ENCODE results near the gene SLC7A4.

Gene SLC7A4

DNA sequence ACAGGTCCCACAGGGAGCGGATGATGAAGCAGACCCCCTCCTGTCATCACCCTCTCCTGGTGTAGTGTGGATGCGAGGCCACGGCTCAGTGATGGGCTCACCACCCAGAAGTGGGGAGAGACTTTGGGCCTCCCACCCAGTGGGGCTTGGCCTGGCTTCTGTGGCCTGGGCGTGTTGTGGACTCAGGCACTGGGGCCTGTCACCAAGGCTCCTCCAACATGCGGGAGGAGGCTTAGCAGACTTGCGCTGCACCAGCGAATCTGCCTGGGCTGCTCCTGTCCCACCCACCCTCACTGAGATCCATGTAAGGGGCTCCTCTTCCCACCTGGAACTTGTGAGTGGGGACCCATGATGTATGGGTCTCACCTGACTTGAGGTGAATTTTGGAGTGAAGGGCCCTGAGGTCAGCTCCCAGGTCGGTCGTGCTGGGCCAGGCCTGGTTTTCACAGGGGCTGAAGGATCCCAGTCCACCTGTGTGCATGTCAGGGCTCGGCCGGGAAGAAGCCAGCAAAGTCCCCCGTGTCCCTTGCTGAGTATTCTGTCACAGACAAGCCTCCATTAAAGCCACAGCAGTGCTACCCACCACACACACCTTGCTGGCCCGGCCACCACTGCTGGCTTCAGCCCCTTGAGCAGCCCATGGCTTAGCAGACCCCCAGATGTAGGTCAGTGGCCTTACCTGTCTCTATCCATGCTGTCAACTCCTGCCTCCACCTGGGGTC is 34.7 kb downstream of the SLC7A4 start:
- no peak for DNase-seq (ENCODE audit: low read depth in 2 of 2)

DNA sequence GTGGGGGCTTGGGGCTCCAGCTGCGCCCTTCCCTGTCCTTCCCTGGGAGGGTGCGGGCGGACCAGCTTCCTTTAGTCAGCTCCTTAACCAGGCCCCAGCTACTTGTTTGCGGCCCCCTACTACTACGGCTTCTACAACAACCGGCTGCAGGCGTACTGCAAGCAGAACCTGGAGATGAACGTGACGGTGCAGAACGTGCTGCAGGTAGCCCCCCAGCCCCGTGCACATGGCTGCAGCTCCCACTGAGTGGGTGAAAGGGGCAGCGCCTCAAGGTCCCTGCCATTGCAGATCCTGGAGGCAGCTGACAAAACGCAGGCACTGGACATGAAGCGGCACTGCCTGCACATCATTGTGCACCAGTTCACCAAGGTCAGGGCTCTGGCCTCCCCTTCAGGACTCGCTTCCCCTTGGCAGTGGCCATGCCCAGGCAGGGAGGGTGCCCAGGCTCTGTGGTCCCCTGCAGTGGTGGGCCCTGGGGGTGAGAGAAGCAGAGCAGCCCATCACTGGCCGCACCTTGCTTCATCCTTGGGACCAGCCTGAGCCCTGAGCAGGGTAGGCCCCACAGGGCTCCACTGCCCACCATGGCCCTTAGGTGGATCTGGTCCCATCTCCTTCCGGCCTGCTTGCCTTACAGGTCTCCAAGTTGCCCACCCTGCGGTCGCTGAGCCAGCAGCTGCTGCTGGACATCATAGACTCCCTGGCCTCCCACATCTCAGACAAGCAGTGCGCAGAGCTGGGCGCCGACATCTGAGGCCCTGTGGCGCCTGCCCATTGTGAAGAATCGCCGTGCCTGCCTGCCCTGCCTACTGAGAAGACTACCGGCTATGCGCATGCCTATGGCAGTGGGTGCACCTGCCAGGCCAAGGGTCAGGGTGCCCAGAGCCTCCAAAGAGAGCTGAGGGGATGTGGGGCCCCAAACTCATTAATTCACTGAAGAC is 35.5 kb downstream of the SLC7A4 start:
- DNase-seq (ENCODE audit: low read depth in 2 of 2): no peak

DNA sequence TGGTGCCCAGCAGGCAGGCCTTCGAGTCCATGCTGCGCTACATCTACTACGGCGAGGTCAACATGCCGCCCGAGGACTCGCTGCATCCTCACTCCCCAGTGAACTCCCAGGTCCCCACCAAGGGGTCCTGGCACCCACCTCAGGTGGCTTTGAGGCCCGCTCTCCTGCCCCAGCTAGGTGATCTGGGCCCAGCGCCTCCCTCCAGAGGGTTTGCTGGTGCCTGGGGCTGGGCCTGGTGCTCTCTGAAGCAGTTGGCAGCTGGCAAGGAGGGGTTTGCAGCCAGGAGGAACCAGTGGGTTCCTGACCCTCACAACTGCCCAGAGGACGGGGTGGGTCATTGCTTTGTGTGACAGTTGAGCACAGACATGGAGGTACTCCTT is 36.3 kb downstream of the SLC7A4 start:
- DNase-seq (ENCODE audit: low read depth in 2 of 2): no peak

DNA sequence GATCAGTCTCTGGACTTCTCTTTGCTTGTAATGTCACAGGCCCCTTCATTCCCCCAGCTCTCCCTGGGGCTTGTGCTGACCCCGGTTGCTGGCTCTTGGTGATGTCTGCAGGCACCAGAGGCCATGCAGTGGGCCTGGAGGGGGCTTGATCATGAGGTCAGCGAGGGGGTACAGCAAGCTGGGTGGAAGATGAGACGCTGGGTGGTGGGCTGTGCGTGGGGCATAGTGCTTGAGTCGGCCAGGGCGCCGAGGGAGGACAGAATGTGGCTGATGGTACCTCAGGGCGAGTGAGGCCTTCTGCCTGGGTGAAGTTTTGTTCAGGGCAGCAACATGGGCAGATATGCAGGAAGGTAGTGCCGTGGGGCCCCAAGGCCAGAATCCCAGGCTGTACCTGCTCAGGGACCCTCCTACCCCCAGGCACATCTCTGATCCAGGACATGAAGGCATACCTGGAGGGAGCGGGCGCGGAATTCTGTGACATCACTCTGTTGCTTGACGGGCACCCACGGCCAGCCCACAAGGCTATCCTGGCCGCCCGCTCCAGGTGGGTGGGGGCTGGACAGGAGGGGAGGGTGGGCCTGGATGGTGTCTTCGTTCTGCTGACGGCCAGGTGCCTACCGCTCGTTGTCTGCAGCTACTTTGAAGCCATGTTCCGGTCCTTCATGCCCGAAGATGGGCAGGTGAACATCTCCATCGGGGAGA is 36.9 kb downstream of the SLC7A4 start:
- DNase-seq (ENCODE audit: low read depth in 2 of 2): no peak

DNA sequence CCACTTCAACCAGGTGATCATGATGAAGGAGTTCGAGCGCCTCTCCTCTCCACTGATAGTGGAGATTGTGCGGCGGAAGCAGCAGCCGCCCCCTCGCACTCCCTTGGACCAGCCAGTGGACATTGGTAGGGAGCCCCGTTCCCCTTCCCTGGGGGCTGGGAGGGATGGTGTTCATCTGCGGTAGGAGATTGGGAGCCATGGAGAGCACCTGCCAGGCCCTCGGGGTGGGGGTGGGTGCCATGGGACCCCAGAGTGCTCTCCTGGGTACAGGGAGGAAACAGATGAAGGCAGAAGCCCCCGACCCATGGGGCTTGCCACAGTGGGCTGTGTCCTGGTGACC is 37.5 kb downstream of the SLC7A4 start:
- DNase-seq (ENCODE audit: low read depth in 2 of 2): no peak

DNA sequence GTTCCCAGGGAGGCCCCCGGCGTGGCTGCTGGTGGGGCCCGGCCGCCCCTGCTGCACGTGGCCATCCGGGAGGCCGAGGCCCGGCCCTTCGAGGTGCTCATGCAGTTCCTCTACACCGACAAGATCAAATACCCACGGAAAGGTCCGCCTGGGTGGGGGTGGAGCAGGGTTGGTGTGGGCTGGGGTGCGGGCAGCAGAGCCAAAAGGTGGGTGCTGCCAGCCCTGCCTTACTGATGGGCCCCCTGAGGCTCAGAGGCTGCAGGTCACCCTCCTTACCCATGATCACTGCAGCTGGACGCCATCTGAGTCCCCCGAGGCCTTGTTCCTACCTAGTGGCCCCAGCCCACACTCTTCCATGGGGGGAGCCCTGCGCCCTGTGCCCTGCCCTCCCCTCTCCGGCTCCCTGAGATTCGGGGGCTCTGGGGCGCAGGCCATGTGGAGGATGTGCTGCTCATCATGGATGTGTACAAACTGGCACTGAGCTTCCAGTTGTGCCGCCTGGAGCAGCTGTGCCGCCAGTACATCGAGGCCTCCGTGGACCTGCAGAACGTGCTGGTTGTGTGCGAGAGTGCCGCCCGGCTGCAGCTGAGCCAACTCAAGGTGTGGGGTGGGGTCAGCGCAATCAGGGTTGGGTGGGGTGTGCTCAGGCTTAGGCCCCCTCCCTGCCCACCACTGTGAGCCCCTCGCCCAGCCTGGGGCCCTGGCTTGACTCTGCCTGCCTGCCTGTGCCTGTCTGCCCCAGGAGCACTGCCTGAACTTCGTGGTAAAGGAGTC is 38.0 kb downstream of the SLC7A4 start:
- no peak for DNase-seq (ENCODE audit: low read depth in 2 of 2)

DNA sequence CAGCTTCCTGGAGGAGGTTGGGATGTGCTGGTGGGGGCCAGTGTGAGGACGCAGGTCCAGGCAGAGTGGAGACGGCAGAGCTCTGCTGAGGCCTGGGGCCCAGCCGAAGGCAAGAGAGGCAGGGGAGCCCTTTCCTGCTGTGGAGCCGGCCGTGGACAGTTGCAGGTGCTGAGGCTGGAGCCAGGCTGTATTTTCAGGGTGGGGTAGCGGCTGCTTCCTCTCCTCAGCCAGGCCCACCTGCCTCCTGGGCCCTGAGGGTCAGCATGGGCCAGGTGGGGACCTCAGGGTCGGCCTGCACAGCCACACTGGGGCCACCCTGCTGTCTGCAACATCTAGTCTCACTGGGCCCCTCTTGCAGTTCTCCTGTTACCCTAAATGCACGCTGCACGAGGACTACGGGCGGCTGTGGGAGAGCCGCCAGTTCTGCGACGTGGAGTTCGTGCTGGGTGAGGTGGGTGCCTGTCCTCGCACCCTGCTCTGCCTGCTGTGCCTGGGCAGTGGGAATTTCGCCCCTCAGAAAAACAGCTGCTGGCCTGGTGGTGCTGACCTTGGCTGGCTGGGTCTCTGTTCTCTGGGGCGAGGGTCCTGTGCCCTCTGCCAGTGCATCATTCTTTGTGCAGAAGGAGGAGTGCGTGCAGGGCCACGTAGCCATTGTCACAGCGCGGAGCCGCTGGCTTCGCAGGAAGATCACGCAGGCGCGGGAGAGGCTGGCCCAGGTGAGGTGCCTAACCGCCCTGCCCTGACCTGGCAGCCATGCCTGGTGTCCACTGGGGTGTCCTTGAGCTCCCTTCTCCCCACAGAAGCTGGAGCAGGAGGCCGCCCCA is 38.8 kb downstream of the SLC7A4 start:
- DNase-seq (ENCODE audit: low read depth in 2 of 2): no peak

DNA sequence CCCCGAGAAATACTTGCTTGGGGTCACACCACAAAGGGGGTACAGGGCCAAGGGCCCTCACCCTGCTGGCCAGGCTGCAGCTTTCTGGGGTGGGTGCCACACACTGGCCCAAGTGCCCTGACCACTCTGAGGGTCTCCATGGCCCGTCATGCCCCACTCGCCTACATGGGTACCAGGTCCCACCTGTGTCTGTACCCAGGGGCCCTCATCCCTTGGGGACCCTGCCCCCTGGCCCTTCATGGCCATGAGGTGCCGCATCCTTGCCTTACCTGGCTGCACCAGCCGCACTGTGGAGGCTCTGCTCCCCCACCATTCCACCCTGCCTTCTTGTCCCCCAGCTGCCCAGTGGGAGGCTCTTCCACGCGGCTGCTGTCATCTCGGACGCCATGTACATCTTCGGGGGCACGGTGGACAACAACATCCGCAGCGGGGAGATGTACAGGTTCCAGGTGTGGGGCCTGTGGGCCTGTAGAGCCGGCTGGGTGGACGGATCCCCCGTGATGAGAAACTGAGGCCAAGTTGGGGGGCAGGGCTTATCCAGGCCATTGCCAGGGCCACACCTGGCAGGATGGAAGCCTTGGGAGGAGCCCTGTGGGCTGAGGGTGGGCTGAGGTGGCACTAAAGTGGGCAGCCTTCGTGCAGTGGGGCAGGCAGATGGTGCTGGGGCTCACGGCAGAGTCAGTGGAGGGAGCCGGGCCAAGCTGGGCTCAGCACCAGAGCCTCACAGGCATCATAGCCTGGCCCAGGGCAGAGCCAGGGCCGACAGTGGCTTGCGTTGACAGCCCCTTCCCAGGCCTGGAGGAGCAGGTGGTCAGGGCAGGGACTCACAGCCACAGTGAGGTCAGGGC is 39.7 kb downstream of the SLC7A4 start:
- no peak for DNase-seq (ENCODE audit: low read depth in 2 of 2)

DNA sequence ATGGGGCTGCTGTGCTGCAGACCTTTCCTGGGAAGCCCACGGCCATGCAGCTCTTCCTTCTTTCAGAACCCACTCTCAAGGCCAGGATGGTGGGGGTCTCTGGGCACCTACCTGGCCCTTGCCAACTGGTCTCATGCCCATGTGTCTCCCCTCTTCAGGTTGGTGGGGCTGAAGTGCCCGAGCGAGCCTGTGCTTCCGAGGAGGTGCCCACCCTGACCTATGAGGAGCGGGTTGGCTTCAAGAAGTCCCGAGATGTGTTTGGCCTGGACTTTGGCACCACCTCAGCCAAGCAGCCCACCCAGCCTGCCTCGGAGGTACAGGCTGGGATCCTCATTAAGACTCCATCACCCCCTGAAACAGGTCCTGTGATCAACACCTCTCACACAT is 40.3 kb downstream of the SLC7A4 start:
- no peak for DNase-seq (ENCODE audit: low read depth in 2 of 2)

DNA sequence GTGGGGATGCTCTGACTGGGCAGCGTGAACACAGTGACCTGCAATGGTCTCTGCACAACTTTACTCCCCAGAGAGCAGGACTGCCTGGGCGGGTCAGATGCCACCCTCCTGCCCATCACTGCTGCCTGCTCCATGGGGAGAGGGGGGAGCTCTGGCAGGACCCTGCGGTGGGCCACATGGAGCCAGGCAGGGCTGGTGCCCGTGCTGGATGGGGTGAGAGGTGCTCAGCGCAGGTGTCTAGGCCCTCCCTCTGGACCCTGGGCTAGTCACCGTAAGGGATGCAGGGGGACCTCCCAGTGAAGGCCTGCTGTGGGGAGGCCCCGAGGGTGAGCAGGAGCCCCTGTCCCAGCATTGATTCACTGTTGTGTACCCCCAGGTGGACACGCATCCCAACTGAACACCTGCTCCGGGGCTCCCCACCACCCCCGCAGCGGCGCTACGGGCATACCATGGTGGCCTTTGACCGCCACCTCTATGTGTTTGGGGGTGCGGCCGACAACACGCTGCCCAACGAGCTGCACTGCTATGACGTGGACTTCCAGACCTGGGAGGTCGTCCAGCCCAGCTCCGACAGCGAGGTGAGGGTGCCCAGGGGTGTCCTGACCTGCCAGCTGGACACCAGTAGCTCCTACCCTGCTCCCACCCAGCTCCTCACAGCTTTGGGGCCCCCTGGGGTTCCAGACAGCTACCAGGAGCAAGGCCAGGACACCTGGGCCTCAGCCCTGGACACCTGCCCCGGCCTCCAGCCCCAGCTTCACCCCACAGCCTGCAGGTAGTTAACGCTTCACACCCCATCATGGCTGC is 40.9 kb downstream of the SLC7A4 start:
- no peak for DNase-seq (ENCODE audit: low read depth in 2 of 2)

DNA sequence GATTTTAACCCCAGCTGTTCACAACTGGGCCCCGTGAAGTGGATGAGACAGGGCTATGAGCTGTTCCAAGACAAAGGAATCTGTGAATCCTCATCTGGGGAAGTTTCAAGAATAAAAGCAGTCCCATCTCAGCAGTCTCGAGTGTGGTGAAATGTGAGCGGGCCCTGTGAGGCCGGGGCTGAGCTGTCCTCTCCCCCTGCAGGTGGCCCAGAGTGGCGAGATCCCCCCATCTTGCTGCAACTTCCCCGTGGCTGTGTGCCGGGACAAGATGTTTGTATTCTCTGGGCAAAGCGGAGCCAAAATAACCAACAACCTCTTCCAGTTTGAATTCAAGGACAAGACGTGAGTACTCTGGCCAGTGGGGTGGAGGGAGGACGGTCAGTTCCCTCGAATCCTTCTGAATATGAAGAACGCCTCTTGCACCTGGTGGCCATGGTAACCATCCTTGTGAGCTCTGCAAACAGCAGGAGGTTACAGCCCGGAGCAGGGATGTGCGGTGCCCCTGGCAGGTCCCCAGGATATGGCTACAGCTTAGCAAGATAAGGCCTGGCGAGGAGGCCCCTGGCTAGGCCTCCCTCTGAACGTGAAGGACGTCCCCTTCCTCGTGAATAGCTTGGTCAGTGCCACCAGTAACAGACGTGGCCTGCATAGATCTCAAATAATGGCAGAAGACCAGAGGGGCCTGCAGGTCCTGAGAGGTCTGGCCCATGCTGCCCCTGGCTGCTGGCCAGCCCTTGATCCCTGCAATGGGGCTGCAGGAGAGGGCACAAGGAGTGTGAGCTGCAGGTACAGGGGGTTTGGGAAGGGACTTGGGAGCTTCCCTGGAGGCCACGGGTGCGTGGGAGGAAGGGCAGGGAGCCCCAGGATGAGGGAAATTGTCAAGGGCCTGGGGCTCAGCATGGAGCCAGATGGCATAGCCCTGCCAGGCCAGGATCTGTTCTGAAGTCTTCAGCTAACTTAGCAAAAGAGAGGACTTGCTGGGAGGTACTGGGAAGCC is 41.9 kb downstream of the SLC7A4 start:
- DNase-seq (ENCODE audit: low read depth in 2 of 2): no peak

DNA sequence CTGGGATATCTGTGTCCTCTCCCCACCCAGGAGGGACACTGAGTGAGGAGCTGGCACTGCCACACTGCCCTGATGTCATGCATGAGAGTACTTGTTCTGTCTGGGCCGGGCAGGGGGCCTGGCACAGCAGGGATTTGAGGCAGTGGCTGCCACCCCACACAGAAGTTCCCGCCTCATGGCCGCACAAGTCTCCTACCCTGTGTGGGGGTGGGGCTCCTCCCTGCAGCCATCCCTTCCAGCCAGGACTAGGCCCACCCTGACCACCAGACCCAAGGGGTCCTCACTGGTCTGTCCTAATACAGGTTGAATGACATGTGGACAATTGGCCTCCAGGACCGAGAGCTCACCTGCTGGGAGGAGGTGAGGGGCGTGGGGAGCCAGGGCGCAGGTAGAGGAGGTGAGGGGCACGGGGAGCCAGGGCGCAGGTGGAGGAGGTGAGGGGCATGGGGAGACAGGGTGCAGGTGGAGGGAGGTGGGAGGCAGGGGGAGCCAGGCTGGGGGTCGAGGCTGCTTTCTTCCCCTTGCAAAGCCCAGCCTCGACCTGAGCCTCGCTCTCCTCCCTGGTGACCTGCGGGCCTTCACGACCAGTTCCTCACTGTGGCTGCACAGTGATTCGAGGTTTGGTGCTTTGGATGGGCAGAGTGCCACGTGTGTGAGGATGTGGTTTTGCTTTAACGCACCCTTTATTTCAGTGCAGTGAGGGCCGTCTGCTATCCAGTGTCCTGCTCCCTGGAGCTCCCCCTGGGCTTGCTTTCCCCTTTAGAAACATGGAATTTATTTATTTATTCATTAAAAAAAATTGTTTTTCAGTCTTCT is 42.8 kb downstream of the SLC7A4 start:
- DNase-seq (ENCODE audit: low read depth in 2 of 2): no peak

DNA sequence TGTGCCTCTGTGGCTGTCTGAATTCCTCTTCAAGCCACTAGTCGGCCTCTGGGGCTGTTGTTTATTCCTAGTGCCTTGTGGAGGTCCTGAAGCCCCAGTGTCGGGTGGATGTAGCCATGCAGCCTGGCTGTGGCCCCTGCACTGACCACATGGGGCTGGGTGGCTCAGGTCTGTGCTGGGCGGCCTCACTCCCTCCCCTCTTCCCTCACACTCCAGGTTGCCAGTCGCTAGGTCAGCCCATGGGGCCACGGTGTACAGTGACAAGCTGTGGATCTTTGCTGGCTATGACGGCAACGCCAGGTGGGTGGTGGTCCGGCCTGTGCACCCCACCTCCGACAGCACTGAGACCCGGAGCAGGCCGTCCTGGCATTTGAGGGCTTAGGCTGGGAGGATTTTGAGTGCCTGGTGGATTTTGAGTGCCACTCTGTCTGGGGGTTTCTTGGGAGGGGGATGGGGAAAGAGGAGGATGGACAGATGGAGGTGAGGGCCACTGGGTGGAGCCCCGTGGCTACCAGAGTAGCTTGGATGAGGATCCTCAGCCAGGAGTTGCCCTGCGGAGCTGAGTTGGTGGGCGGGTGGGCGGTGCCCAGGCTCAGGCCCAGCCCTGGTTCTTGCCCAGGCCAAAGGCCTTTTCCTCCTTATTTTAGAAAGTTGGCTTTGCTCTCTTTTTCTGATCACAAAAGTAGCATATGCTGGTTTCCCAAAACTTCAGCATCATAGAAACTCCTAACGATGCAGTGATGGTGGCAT is 43.6 kb downstream of the SLC7A4 start:
- DNase-seq (ENCODE audit: low read depth in 2 of 2): no peak

DNA sequence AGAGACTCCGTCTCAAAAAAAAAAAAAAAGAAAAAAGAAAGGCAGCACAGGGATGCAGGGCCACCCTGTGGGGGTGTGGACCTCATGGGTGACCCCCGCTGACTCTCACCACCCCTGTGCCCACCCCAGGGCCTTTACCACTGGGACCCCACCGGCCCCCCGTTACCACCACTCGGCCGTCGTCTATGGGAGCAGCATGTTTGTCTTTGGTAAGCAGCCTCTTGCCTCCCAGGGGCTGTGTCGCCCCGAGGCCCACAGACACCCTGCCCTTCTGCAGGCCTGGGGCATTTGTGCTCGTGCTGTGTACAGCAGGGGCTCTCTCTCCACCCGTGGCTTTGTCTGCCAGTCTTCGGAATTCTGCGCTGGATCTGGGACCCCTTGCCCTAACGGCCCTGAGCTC is 45.0 kb downstream of the SLC7A4 start:
- no peak for DNase-seq (ENCODE audit: low read depth in 2 of 2)

DNA sequence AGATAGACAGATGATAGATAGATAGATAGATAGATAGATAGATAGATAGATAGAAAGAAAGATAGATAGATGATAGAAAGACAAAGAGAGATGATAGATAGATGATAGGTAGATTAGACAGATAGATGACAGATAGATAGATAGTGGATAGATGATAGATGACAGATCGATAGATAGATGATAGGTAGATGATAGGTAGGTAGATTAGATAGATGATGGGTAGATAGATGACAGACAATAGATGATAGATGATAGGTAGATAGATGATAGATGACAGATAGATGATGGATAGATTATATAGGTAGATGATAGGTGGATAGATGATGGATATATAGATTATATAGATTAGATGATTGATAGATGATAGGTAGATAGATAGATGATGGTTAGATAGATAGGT is 46.0 kb downstream of the SLC7A4 start:
- DNase-seq (ENCODE audit: low read depth in 2 of 2): no peak

DNA sequence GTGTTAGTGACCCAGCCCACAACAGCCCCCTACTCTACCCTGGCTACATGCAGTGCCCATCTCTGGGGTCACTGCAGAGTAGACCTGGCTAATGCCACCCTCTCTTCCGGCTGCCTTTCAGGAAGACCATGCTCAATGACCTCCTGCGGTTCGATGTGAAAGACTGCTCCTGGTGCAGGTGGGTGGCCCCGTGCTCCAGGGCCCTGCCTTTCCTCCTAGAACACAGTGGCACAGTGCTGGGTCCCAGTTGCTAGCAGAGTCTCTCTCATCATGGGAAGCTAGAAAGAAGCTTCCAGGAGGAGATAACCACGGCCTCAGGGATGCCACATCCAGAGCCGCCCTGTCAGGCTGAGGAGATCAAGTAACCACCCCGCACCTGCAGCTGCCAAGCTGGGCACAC is 46.6 kb downstream of the SLC7A4 start:
- DNase-seq (ENCODE audit: low read depth in 2 of 2): no peak

All from stimulated activated CD4-positive, alpha-beta T cell treated with anti-CD3 and anti-CD28 coated beads, Interleukin-4, amount 100 ng/mL, for 48 hours (primary cell).